Gastroesophageal sphincter (tissue), 3 donors: ENCODE data around the gene ZNF543.

Source experiments
- CTCF ChIP-seq, 4 experiments: fragments of 200-600 bp in 2 of 4; fragments of 450-650 bp in 2 of 4; sonication (generic) in 1 of 4; IDR thresholded peaks; one replicate each; pipeline ENCODE4 v1.5.1; 2017 to 2019; ENCODE audit warnings: antibody characterized with exemption in 4 of 4, mild to moderate bottlenecking in 2 of 4, moderate library complexity in 2 of 4
- POLR2A ChIP-seq, 2 donors: fragments of 450-650 bp; IDR thresholded peaks; one replicate each; pipeline ENCODE4 v1.6.1; 2017; ENCODE audit warnings: antibody characterized with exemption in 2 of 2, mild to moderate bottlenecking in 2 of 2, moderate library complexity in 1 of 2
- POLR2AphosphoS5 ChIP-seq: sonication (generic); formaldehyde crosslinking; IDR thresholded peaks from one replicate; pipeline ENCODE4 v1.6.1; 2017; ENCODE audit warnings: antibody characterized with exemption

GRCh38 chr19:57276430-57276829, 43.8 kb upstream of the ZNF543 start:
- TF ChIP-seq CTCF (IDR thresholded peaks at IDR 0.05), result no peak
- no peak for TF ChIP-seq POLR2AphosphoS5
- no peak for TF ChIP-seq POLR2A (IDR thresholded peaks at IDR 0.05)
